ENCODE data around the gene C1D. TPM values are rescaled to one million over a fixed set of nuclear protein-coding genes. Genes with fewer than 3 reads are reported as not detected.

Gene C1D
- total and polyA plus RNA-seq, 2 of the 4 experiments (the other 2 are of a cell fraction), result 2.7 to 14.3 TPM

DNA sequence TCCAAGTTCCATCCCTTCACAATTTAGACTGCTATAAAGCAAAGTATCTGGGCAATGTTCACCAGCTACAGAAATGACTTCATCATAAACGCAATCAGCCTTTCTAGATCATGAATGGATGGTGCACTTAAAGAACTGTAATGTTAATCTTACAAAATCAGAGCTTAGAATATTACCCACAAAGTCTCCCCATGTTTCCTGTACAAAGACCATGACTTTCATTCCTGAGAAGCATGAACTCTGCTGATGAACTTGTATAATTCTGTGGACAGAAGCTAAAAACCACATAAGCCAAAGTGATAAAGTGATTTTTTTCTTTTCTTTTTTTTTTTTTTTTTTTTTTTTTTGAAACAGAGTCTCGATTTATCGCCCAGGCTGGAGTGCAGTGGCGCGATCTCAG, 53.3 kb downstream of the C1D start:
- Histone ChIP-seq H3K14ac (replicated peaks; ENCODE audit: low read depth, low read length) (no peak overlapping the region), H3K9ac (ENCODE audit: low read depth, low read length) (no peak overlapping the region), H3K36me3 (ENCODE audit: control insufficient read depth, insufficient read depth, low read length) (no peaks in the 10 kb centered on the region), H3K4me1 (ENCODE audit: control insufficient read depth, insufficient read depth, low read length) (no peaks in the 10 kb centered on the region), H4K91ac (ENCODE audit: insufficient read depth, low read depth, low read length) (no peak overlapping the region), H3K27ac (ENCODE audit: insufficient read depth, low read length) (no peak overlapping the region), H3K23ac (ENCODE audit: low read depth, low read length) (no peak overlapping the region), H2AFZ (replicated peaks; ENCODE audit: low read length, poor library complexity) (no peak overlapping the region), H2AK5ac (ENCODE audit: low read depth, low read length) (no peak overlapping the region), H3K18ac (ENCODE audit: low read depth, low read length) (no peak overlapping the region), H4K20me1 (ENCODE audit: insufficient read depth, low read length) (no peaks in the 10 kb centered on the region), H2BK20ac (ENCODE audit: low read depth, low read length) (no peak overlapping the region), H3K4me3 (ENCODE audit: insufficient read depth, low read depth, low read length) (no peak overlapping the region), H3K56ac (ENCODE audit: extremely low read depth, insufficient read depth, low read length) (no peak overlapping the region), H3K79me1 (ENCODE audit: low read depth in 1 of 2, low read length in 2 of 2) (no peaks in the 10 kb centered on the region), H2BK15ac (ENCODE audit: low read depth, low read length) (no peak overlapping the region), H3K9me3 (ENCODE audit: control insufficient read depth, insufficient read depth, low read length) (no peaks in the 10 kb centered on the region), H4K8ac (ENCODE audit: low read depth in 2 of 2, low read length in 2 of 2) (no peak overlapping the region), H3K9me1 (ENCODE audit: insufficient read depth, low read length) (no peaks in the 10 kb centered on the region), H3K4me2 (ENCODE audit: low read depth, low read length) (no peak overlapping the region), H2AK9ac (replicated peaks; ENCODE audit: low read depth, low read length, poor library complexity) (no peak overlapping the region), H2BK5ac (ENCODE audit: low read depth, low read length, poor library complexity, severe bottlenecking) (no peak overlapping the region), H3K4ac (ENCODE audit: low read depth, low read length) (no peak overlapping the region), H2BK120ac (ENCODE audit: low read depth, low read length) (no peak overlapping the region), H4K5ac (ENCODE audit: low read depth, low read length) (no peak overlapping the region), H3K27me3 (ENCODE audit: control insufficient read depth, insufficient read depth, low read length) (0 out of 2 replicates have a peak, but pooled peaks cover 2% of the 10 kb centered on the region)
- dilution Hi-C loops (cut with HindIII; ENCODE audit: low sequenced_read_pairs, unreplicated experiment), result no loop called here
- CTCF ChIA-PET, result interaction anchor here (0.9 kb wide), 1 partner anchor 12 kb away, joined by 4 read pairs; no protein-coding TSS in a partner anchor
- no peak for ATAC-seq (ENCODE audit: low read depth)
- DNase-seq, result no peak
- TF ChIP-seq CEBPB (IDR thresholded peaks at IDR 0.05; ENCODE audit: low read depth, low read length) (no peak), RCOR1 (IDR thresholded peaks at IDR 0.05; ENCODE audit: insufficient replicate concordance, low read length) (no peak), POLR2A (IDR thresholded peaks at IDR 0.05; ENCODE audit: low read depth, low read length) (no peak), NFE2L2 (IDR thresholded peaks at IDR 0.05; ENCODE audit: low read depth, low read length) (no peak), SMC3 (IDR thresholded peaks at IDR 0.05; ENCODE audit: low read depth, low read length) (no peak)
- intact Hi-C loops (cut with micrococcal nuclease), result no loop called here
- POLR2A ChIA-PET (ENCODE audit: unreplicated experiment), result no interaction called here
- in situ Hi-C loops (cut with MboI; ENCODE audit: low sequenced_read_pairs), result no loop called here
- BruUV-seq (replicated peaks), result no TSS peak
- WGBS, 2 experiments (ENCODE audit: extremely low coverage in 2 of 2, insufficient read length in 1 of 2), result 100% methylated on average over 2 of the region's 5 CpGs; no CpG with 5 or more reads in 1 of the 2 experiments
